Activated CD4-positive, alpha-beta T cell treated with anti-CD3 and anti-CD28 coated beads, Interleukin-2, amount 50 U/mL, for 1 hour (primary cell): ENCODE data around the gene TRRAP.

Experiments used
- DNase-seq: peaks from one replicate; pipeline ENCODE4 v3.0.0-alpha.2; 2020

The TRRAP gene

GRCh38 chr7:98903246-98903645 lies 24.9 kb downstream of the TRRAP start:
- no peak for DNase-seq

- no peak for DNase-seq
Observed at GRCh38 chr7:98907570-98907969, 29.2 kb downstream of the TRRAP start.

- DNase-seq: no peak
Observed at GRCh38 chr7:98908585-98908984, 30.3 kb downstream of the TRRAP start.

GRCh38 chr7:98909487-98909886 lies 31.2 kb downstream of the TRRAP start:
- DNase-seq: no peak

GRCh38 chr7:98910427-98910826 lies 32.1 kb downstream of the TRRAP start:
- DNase-seq: no peak

- no peak for DNase-seq
Observed at GRCh38 chr7:98911916-98912315, 33.6 kb downstream of the TRRAP start.

GRCh38 chr7:98913026-98913425 lies 34.7 kb downstream of the TRRAP start:
- DNase-seq: no peak

GRCh38 chr7:98913612-98914011 lies 35.3 kb downstream of the TRRAP start:
- DNase-seq: no peak

GRCh38 chr7:98917331-98917730 lies 39.0 kb downstream of the TRRAP start:
- no peak for DNase-seq

GRCh38 chr7:98921608-98922372 lies 43.5 kb downstream of the TRRAP start:
- DNase-seq: no peak

GRCh38 chr7:98922392-98923187 lies 44.3 kb downstream of the TRRAP start:
- no peak for DNase-seq

GRCh38 chr7:98923512-98923911 lies 45.2 kb downstream of the TRRAP start:
- DNase-seq: no peak

- DNase-seq: no peak
Observed at GRCh38 chr7:98927125-98927524, 48.8 kb downstream of the TRRAP start.

- DNase-seq: peak; percentile 5
Observed at GRCh38 chr7:98930464-98930863, 52.1 kb downstream of the TRRAP start.

GRCh38 chr7:98930921-98931320 lies 52.6 kb downstream of the TRRAP start:
- peak; percentile 2 for DNase-seq

GRCh38 chr7:98933321-98933720 lies 55.0 kb downstream of the TRRAP start:
- DNase-seq: no peak

GRCh38 chr7:98934267-98934666 lies 55.9 kb downstream of the TRRAP start:
- DNase-seq: no peak

GRCh38 chr7:98935811-98936210 lies 57.5 kb downstream of the TRRAP start:
- no peak for DNase-seq

- no peak for DNase-seq
Observed at GRCh38 chr7:98943336-98943735, 65.0 kb downstream of the TRRAP start.

- no peak for DNase-seq
Observed at GRCh38 chr7:98944386-98944785, 66.1 kb downstream of the TRRAP start.

GRCh38 chr7:98945852-98946251 lies 67.5 kb downstream of the TRRAP start:
- DNase-seq: no peak

- DNase-seq: no peak
Observed at GRCh38 chr7:98946389-98946788, 68.1 kb downstream of the TRRAP start.

- DNase-seq: no peak
Observed at GRCh38 chr7:98949336-98950044, 71.2 kb downstream of the TRRAP start.

GRCh38 chr7:98955992-98956391 lies 77.7 kb downstream of the TRRAP start:
- no peak for DNase-seq
